GM18951 (cell line): ENCODE results near the gene ADAMTS2.

Experiments used
- POLR2A ChIP-seq: IDR thresholded peaks from 4 replicates; pipeline ENCODE4 v1.6.1; 2011; ENCODE audit warnings: mild to moderate bottlenecking; ENCODE audit not compliant: insufficient read length, insufficient read depth; ENCODE audit errors: extremely low read depth
- in situ Hi-C: fragments of 300-500 bp; cut with MboI; formaldehyde crosslinking; loops from one replicate; pipeline ENCODE4 v1.12.0; 2022; ENCODE audit warnings: low sequenced_read_pairs, mixed read lengths, inconsistent platforms; ENCODE audit not compliant: unreplicated experiment

ADAMTS2 gene

DNA sequence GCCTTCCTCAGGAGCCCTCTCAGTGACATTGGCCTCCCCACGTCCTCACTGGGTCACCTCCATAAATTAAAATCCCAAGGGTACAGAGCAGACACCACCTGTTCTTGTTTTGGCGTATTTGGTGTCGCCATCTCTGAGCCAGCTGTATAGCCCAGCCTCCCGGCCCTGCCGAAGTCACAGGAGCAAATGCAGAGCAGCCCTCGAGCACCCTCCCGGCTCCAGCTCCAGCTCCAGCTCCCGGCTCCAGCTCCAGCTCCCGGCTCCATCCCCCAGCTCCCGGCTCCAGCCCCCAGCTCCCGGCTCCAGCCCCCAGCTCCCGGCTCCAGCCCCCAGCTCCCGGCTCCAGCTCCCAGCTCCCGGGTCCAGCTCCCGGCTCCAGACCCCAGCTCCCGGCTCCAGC is 210.8 kb downstream of the ADAMTS2 start:
- TF ChIP-seq POLR2A, result no peak
- in situ Hi-C loops, result no loop called here

DNA sequence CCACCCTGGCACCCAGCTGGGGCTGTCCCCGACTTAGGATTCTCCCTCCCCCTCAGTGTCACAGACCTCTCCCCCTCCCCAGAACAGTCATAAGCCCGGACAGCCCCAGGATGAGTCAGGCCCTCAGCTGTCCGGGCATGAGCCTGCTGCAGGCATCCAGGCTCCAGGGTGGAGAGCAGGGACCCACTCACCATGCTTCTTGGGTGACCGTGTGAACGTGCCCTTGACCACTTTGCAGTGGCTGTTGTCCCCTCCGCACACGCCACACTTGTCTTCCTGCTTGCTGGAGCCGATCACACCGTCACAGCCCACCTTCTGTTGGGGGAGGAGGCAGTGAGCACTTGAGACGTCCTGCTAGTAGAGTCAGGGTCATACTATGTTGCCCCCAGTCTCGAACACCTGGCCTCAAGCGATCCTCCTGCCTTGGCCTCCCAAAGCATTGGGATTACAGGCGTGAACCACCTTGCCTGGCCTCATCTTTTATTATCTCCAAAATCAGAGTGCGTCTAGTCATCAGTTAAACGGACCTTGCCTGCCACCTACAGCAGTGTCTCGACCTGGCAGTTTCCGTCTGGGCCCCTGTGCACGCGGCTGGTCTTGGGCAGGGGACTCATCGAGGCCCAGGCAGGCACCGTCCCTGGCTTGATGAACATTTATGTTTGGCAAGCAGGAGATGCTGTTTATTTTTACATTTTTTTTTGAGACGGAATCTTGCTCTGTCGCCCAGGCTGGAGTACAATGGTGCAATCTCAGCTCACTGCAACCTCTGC is 212.5 kb downstream of the ADAMTS2 start:
- in situ Hi-C loops, result no loop called here
- no peak for TF ChIP-seq POLR2A

DNA sequence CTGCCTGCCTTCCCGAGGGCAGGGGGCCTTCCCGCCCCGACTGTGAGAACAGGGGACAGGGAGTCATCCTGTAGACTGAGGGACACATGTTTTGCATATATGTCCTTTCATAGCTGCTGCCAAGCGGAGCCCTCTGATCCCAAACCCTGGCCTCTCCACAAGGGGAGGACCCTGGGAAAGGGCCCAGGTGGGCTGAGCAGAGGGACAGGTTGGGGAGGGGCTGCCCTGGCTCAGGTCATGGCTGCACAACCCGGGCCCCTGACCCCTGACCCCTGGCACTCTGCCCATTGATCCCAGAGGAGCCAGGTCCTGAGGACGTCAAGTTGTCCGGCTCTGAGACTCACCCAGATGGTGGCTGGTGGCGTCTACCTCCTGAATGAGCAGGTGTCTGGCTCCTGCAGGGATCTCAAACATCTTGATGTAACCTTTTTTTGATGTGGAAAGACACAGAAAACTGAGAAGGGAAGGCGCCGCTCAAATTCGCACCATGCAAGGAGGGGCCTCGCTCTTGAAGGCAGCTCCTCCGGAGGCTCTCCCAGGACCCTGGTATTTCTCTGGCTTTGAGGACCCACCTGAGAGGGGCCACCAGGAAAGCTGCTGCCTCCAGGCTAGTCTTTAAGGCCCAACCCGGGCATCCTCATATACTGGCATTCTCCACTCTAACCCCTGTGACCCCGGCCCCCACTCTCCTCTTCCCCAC is 213.2 kb downstream of the ADAMTS2 start:
- in situ Hi-C loops, result no loop called here
- no peak for TF ChIP-seq POLR2A

DNA sequence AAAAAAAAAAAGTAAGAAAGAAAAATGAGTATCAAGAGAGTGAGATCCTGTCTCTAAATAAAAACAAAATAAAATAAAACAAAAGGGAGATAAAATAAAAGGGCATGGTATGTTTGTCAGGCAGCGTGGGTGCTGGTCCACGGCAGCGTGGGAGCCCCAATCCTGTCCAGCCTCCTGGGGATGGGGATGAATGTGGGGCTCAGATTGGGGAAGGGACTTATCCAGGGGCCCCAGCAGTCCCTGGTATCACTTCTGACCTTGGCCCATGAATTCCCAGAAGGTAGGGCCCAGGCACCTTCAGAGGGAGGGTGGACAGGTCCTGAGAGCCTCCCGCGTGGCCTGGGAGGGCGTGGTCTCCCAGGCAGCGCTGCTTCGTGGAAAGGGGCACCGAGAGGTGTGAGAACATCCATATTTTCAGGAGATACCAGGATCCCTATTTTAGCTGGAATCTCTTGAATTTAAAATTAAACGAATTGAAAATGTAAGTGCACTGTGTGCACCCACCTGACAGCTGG is 213.9 kb downstream of the ADAMTS2 start:
- in situ Hi-C loops, result no loop called here

DNA sequence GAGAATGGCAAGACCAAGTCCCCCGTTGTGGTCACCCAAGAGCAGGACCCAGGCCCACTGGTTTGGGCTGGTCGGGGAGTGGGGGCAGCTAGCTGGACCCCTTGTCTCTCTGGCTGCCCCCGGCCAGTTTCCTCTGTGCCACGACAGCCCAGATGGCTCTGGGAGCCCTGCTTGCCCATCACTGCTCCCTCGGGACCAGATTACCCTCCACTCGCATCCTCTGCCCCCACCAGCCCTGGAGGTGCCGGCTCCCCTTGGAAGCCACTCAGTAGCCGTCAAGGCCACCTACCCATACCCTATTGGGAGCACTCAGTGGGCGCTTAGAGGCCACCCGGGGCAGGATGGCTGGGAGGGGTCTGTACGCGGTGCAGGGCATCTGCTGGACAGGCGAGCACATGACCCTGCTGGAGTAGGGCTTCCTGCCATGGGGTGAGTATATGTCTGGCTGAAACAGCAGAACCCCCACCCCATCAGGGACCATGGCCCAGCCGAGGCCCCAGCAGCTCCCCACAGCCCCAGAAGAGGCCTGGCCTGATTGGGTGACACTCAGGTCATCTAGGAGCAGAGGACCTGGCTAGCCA is 215.1 kb downstream of the ADAMTS2 start:
- in situ Hi-C loops, result no loop called here
- no peak for TF ChIP-seq POLR2A

More for the DNA sequence above, 213.9 kb downstream of the ADAMTS2 start:
- no peak for TF ChIP-seq POLR2A

DNA sequence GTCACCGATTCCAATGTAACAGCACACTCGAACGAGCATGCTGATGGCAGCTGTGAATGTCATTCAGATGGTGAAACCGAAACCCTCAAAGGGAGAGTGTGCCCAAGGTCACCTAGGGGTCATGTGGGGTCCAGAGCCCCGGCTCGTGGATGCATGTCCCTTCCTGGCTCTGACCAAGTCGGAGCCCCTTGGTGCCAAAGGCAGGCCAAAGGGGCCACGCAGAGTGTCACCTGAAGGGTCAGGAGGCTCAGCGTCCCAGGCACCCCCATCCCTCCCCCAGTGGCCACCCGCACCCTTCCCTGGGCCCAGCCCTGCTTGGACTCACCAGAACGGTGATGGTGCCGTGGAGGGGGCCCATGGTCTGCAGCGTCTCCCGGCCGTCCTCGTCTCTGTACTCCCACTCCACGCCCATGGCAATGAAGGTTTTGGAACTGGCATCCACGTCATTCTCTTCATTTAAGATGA is 215.6 kb downstream of the ADAMTS2 start:
- in situ Hi-C loops, result no loop called here
- no peak for TF ChIP-seq POLR2A

DNA sequence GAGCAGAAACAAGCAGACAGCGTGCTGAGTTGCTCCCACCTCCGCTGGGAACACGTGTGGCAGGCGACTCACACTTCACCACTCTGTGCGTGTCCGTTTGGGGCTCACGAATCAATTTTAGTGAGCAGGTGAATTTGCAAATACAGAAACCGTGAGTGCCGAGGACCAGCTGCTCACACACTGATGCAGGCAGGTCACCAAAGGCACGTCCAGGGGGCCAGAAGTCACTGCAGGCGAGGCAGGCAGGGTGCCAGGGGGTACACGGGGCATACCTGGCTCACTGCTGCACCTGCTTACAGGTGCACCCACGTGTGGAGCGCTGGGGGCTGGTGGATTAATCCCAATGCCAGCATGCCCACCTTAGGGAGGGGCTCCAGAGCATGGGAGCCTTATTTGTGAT is 216.3 kb downstream of the ADAMTS2 start:
- in situ Hi-C loops, result no loop called here

DNA sequence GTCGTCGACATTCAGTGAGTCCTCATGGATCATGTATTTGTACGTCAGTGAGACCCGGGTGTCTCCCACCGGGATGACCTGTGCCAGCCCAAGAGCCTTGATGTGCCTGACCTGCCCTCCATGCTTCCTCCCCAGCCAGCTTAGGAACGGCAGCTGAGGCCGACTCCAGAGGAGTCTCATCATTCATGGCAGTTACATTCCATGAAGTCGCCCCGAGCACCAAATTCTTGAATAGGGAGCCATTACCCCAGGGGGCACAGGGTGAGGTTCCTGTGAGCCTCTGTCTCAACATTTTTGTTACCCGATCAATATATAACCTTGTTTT is 217.3 kb downstream of the ADAMTS2 start:
- TF ChIP-seq POLR2A, result no peak
- in situ Hi-C loops, result no loop called here

More for the DNA sequence above, 216.3 kb downstream of the ADAMTS2 start:
- TF ChIP-seq POLR2A, result no peak

DNA sequence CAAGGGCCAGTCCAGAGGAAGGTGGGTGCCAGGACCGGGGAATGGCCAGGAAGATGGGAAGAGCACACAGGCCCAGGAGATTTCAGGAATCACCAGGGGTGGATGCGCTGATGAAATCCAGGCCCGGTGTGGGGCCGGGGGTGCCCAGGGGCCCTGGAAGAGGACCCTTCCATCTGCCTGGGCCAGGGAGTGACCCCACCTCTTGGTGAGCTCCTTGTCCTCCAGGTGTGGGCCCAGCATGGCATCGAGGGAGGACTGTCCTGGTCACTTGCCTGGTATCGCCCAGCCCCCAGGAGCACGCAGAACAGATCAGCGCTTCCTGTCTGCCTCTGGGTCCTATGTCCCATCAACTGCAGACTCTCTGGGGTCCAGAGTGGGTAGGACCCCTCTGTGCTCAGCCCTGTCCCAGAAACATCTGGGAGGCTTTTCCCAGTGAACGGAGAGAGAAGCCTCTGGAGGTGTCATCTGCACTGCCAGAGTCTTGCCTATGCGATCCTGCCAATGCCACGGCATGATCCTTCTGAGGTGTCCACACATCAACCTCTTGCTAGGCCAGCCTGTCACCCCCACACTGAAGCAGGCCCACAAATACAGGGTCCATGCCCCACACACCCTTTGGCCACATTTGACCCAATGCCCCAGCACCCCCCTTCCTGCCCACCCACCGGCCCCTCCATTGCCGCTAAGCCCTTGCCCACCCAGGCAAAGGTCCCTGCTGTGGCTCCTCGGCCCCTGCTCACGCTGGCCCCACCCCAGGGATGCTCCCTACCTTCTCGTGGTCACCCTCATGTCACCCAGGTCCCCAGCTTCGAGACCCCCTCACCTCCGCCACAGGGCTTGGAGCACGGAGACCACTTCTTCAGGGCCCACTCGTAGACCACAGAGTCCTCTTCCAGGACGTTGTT is 217.9 kb downstream of the ADAMTS2 start:
- no peak for TF ChIP-seq POLR2A
- in situ Hi-C loops, result no loop called here

DNA sequence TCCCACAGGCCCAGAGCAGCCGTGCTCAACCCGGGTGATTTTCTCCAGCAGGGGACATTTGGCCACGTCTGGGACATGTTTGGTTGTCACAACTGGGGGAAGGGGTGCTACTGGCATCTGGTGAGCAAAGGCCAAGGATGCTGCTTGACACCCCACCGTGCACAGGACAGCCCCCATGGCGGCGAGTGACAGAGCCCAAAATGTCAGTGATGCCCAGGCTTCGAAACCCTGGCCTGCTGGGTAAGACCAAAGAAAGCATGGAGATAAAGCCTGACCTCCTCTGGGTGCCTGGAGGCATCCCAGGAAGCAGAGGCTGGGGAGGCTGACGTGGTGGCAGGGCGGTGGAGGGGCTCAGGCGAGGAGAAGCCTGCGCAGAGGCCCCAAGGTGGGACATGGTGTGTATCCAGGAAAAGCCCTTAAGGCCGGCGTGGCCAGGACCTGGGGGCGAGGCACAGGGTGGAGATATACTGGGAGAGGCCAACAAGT is 218.7 kb downstream of the ADAMTS2 start:
- in situ Hi-C loops, result no loop called here

DNA sequence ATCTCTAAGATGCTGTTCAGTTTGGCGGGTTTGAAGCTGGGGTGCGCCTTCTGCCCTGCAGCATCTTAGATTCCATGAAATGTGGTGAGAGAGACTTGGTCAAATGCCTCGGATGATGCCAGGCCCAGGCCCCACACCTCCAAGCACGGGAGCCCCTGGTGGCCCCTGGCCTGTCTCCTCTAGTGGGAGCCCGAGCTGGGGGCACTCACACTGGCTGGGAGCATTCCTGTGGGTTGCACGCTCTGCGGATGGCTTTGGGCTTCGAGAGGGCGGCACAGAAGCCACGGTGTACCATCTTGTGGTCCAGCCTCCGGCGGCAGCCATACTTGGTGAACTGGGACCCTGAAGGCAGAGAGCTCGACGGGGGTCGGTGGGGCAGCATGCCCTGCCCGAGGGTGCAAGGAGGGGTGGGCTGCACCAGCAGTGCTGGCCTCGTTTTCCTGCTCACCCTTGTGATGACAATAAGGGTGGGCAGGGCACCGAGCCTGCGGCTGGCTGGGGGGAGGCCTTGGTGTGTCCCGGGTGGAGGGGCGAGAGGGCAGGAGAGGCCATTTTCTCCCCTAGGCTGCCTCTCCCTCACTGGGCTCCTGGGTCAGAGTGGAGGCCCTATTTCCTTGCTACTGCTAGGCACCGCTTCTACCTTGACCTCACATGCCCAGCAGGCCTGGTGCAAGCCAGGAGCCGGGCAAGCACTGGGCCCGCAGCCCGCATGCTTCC is 219.3 kb downstream of the ADAMTS2 start:
- TF ChIP-seq POLR2A, result no peak
- in situ Hi-C loops, result no loop called here

More for the DNA sequence above, 218.7 kb downstream of the ADAMTS2 start:
- TF ChIP-seq POLR2A, result no peak

DNA sequence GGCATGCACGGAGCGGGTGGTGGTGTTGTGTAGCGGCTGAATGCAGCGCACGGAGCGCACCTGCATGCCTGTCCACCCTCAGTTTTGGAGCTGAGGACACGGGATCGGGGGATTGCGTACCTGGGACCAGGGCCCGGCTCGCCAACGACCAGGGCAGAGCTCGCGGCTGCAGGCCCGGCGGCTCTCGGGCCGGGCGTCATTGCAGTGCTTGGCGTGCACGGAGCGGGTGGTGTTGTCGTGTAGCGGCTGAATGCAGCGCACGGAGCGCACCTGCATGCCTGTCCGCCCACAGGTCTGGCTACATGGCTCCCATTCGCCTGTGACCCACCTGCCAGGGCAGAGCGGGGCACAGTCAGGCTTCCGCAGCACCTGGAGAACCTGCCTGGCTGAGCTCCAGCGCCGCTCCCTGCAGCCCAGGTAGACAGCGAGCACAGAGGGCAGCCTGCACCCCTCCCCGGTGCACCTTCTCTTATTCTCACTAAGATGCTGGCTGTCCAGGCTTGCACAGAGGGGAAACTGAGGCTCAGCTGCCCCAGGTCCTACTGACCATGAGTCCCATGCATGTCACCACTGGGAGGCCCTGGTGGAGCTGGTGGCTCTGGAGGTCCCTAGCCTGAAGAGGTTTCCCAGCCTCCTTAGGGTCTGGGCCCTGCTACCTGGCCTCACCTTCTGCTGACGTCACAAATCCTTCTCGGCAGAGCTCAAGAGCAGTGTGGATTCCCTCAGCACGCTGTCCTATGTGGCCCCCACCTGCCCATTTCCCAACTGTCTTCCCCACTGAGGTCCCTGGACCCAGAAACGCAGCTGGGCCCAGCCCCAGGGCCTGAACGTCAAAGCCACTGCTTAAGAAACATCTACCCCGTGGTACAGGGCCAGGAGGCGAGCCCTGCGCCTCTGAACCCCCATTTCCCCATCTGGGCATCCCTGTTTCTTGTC is 220.1 kb downstream of the ADAMTS2 start:
- in situ Hi-C loops, result no loop called here
- TF ChIP-seq POLR2A, result no peak
